DND-41 (cell line): ENCODE results near the gene PRSS21.

Source experiments
- ATAC-seq: fragments of 200-7000 bp; cut with Tn5 transposase; 3 replicates; pipeline ENCODE4 v1.9.1; 2021; ENCODE audit warnings: low read depth; ENCODE audit not compliant: insufficient read depth
- DNase-seq: peaks from one replicate; pipeline ENCODE4 v3.0.0-alpha.2; 2020
- H2AFZ ChIP-seq: 2 replicates; pipeline ENCODE4 v1.6.0; 2012; ENCODE audit warnings: low read depth, low read length
- H3K27ac ChIP-seq: 2 replicates; pipeline ENCODE4 v1.5.1; 2012; ENCODE audit warnings: low read length, inconsistent platforms
- H3K27me3 ChIP-seq: fragments of 200-600 bp; sonication (generic); 2 replicates; pipeline ENCODE4 v1.6.0; 2012; ENCODE audit warnings: low read length, mild to moderate bottlenecking, inconsistent platforms; ENCODE audit not compliant: insufficient read depth, poor library complexity
- H3K36me3 ChIP-seq: 2 replicates; pipeline ENCODE4 v1.5.1; 2012; ENCODE audit warnings: low read length, inconsistent platforms; ENCODE audit not compliant: insufficient read depth
- H3K4me1 ChIP-seq: 2 replicates; pipeline ENCODE4 v1.5.1; 2012; ENCODE audit warnings: mild to moderate bottlenecking, low read length; ENCODE audit not compliant: insufficient read depth
- H3K4me2 ChIP-seq: 2 replicates; pipeline ENCODE4 v1.6.0; 2012; ENCODE audit warnings: mild to moderate bottlenecking, moderate library complexity, low read length, inconsistent platforms; ENCODE audit not compliant: insufficient read depth
- H3K4me3 ChIP-seq, 2 experiments: fragments of 200-600 bp in 1 of 2; shearing (Covaris generic) in 1 of 2; 2 replicates each; pipeline ENCODE4 v1.5.1; 2012 to 2016; ENCODE audit warnings: inconsistent platforms in 2 of 2, low read length in 2 of 2, mild to moderate bottlenecking in 2 of 2, low read depth in 1 of 2, moderate library complexity in 1 of 2
- H3K79me2 ChIP-seq: 2 replicates; pipeline ENCODE4 v1.6.0; 2012; ENCODE audit warnings: low read length, inconsistent platforms; ENCODE audit not compliant: insufficient read depth
- H3K9ac ChIP-seq: 2 replicates; pipeline ENCODE4 v1.6.0; 2012; ENCODE audit warnings: low read depth, mild to moderate bottlenecking, inconsistent platforms, low read length, moderate library complexity
- H3K9me3 ChIP-seq: 2 replicates; pipeline ENCODE4 v1.5.1; 2012; ENCODE audit warnings: low read length, moderate library complexity, mild to moderate bottlenecking, inconsistent platforms; ENCODE audit not compliant: insufficient read depth, severe bottlenecking
- H4K20me1 ChIP-seq: 2 replicates; pipeline ENCODE4 v1.6.0; 2012; ENCODE audit warnings: low read length; ENCODE audit not compliant: insufficient read depth
- CTCF ChIP-seq: IDR thresholded peaks from 2 replicates; pipeline ENCODE4 v1.5.1; 2012; ENCODE audit warnings: borderline replicate concordance, low read length, moderate library complexity, mild to moderate bottlenecking; ENCODE audit not compliant: poor library complexity, severe bottlenecking; ENCODE audit errors: extremely low read depth
- EZH2 ChIP-seq: IDR thresholded peaks from 3 replicates; pipeline ENCODE4 v1.6.1; 2012; ENCODE audit warnings: borderline replicate concordance, low read depth, mild to moderate bottlenecking, moderate library complexity, low read length, inconsistent platforms; ENCODE audit not compliant: severe bottlenecking

PRSS21 gene

GRCh38 chr16:2777231-2777902 is 39.7 kb upstream of the PRSS21 start, which contains the start of gene ELOB:
TSS of gene ELOB (minus strand) at chr16:2777280. CDS start at chr16:2777239, 41 bp downstream.
- H3K27me3 ChIP-seq: no peaks in the 10 kb centered on the region
- peak within 1 kb of the TSS; percentile 98 for H3K27ac ChIP-seq
- peak within 1 kb of the TSS; percentile 95 to 96 for H3K4me3 ChIP-seq
- TF ChIP-seq CTCF (no peak), EZH2 (no peak)
- DNase-seq (peak; percentile 90), ATAC-seq (peak; percentile 84)
- H3K4me2 ChIP-seq: peak within 1 kb of the TSS; percentile 92
- peak within 1 kb of the TSS; percentile 94 for H2AFZ ChIP-seq
- H3K79me2 ChIP-seq: peaks cover 50% of the 10 kb centered on the region
- peaks cover 32% of the 10 kb centered on the region for H4K20me1 ChIP-seq
- H3K9ac ChIP-seq: peak within 1 kb of the TSS; percentile 99
- H3K36me3 ChIP-seq: peaks cover 31% of the 10 kb centered on the region
- peaks cover 34% of the 10 kb centered on the region for H3K4me1 ChIP-seq
- no peaks in the 10 kb centered on the region for H3K9me3 ChIP-seq

GRCh38 chr16:2777903-2778629 is 39.0 kb upstream of the PRSS21 start:
- peak overlapping the region; percentile 98 for H3K27ac ChIP-seq
- peaks cover 50% of the 10 kb centered on the region for H3K79me2 ChIP-seq
- H2AFZ ChIP-seq: peak overlapping the region; percentile 94
- peaks cover 27% of the 10 kb centered on the region for H4K20me1 ChIP-seq
- no peak for TF ChIP-seq CTCF
- no peak for TF ChIP-seq EZH2
- H3K9ac ChIP-seq: peak overlapping the region; percentile 99
- DNase-seq: peak; percentile 54
- ATAC-seq: peak; percentile 46
- peak overlapping the region; percentile 64 to 86 for H3K4me3 ChIP-seq
- no peaks in the 10 kb centered on the region for H3K9me3 ChIP-seq
- H3K36me3 ChIP-seq: peaks cover 25% of the 10 kb centered on the region
- H3K4me1 ChIP-seq: peaks cover 34% of the 10 kb centered on the region
- peak overlapping the region; percentile 92 for H3K4me2 ChIP-seq
- H3K27me3 ChIP-seq: no peaks in the 10 kb centered on the region

GRCh38 chr16:2778630-2778958 is 38.4 kb upstream of the PRSS21 start:
- Histone ChIP-seq H3K27ac (peak overlapping the region; percentile 98), H3K36me3 (peaks cover 20% of the 10 kb centered on the region), H3K4me1 (peaks cover 34% of the 10 kb centered on the region), H3K79me2 (peaks cover 46% of the 10 kb centered on the region), H4K20me1 (peaks cover 24% of the 10 kb centered on the region), H3K4me2 (peak overlapping the region; percentile 92), H3K9ac (peak overlapping the region; percentile 99), H3K27me3 (no peaks in the 10 kb centered on the region), H2AFZ (no peak overlapping the region), H3K4me3 (peak overlapping the region; percentile 64 to 86; a peak in 3 of 4 replicates), H3K9me3 (no peaks in the 10 kb centered on the region)
- ATAC-seq: no peak
- no peak for DNase-seq
- TF ChIP-seq EZH2 (no peak), CTCF (no peak)
